SK-N-MC (cell line): Measurements from ENCODE around the gene SLC6A3.

ENCODE experiments used
- EZH2 ChIP-seq: fragments of 200-600 bp; sonication (generic); IDR thresholded peaks from one replicate; pipeline ENCODE4 v1.6.1; 2017; ENCODE audit warnings: antibody characterized with exemption
- FOXP2 ChIP-seq: optimal IDR thresholded peaks from 2 replicates; pipeline ENCODE3; 2011; ENCODE audit warnings: mild to moderate bottlenecking, moderate library complexity; ENCODE audit not compliant: insufficient read depth; ENCODE audit errors: extremely low read length, control extremely low read depth
- POLR2AphosphoS5 ChIP-seq: IDR thresholded peaks from 2 replicates; pipeline ENCODE4 v1.6.1; 2012; ENCODE audit warnings: mild to moderate bottlenecking, low read depth, low read length, borderline replicate concordance

- no peak for TF ChIP-seq POLR2AphosphoS5
- no peak for TF ChIP-seq FOXP2
- no peak for TF ChIP-seq EZH2
Observed at GRCh38 chr5:1419476-1420210, 25.6 kb downstream of the SLC6A3 start.
